ENCODE measurements around the gene ANGPTL4.

Gene ANGPTL4

GRCh38 chr19:8333767-8334457 lies 30.0 kb upstream of the ANGPTL4 start:
- Histone ChIP-seq H3K4me3 (ENCODE audit: low read depth, low read length) (no peak overlapping the region), H2BK120ac (ENCODE audit: insufficient read depth, low read length, poor library complexity) (no peak overlapping the region), H4K8ac (ENCODE audit: low read depth, low read length) (no peak overlapping the region), H4K12ac (ENCODE audit: low read depth, low read length) (no peak overlapping the region), H3K18ac (ENCODE audit: low read length) (no peak overlapping the region), H3K79me1 (ENCODE audit: low read length) (peaks cover 2% of the 10 kb centered on the region), H3K4me2 (ENCODE audit: low read length) (no peak overlapping the region), H2BK12ac (ENCODE audit: low read length) (no peak overlapping the region), H3K36me3 (ENCODE audit: control insufficient read depth in 1 of 2, insufficient read depth in 2 of 2, low read length in 2 of 2) (no peaks in the 10 kb centered on the region), H4K91ac (ENCODE audit: low read depth, low read length) (no peak overlapping the region), H3K9me3 (ENCODE audit: insufficient read depth, low read depth, low read length) (no peaks in the 10 kb centered on the region), H3K23ac (ENCODE audit: low read length) (no peak overlapping the region), H2AFZ (ENCODE audit: insufficient read depth, low read length, poor library complexity) (no peak overlapping the region), H3K4me1 (ENCODE audit: control insufficient read depth in 1 of 2, insufficient read depth in 2 of 2, low read length in 2 of 2) (peaks cover 10 to 12% of the 10 kb centered on the region in 2 experiments), H3K14ac (ENCODE audit: low read length) (no peak overlapping the region), H3K79me2 (ENCODE audit: control insufficient read depth, insufficient read depth, low read length, poor library complexity) (no peaks in the 10 kb centered on the region), H2BK5ac (ENCODE audit: low read depth, low read length, poor library complexity) (no peak overlapping the region), H3K4ac (ENCODE audit: low read depth, low read length) (no peak overlapping the region), H3K9ac (ENCODE audit: low read length) (no peak overlapping the region), H3K27ac (ENCODE audit: low read depth, low read length) (no peak overlapping the region), H2AK5ac (ENCODE audit: low read length) (no peak overlapping the region), H3K27me3 (ENCODE audit: insufficient read depth, low read length) (peaks cover 33% of the 10 kb centered on the region)
- no CpG with 5 or more reads among the region's 48 CpGs for WGBS (ENCODE audit: extremely low coverage, insufficient coverage, insufficient read length)
- no peak for DNase-seq

- Histone ChIP-seq H2BK12ac (ENCODE audit: low read length) (no peak overlapping the region), H3K4me2 (ENCODE audit: low read length) (peak overlapping the region; percentile 62), H3K36me3 (ENCODE audit: control insufficient read depth in 1 of 2, insufficient read depth in 2 of 2, low read length in 2 of 2) (no peaks in the 10 kb centered on the region), H2BK120ac (ENCODE audit: insufficient read depth, low read length, poor library complexity) (no peak overlapping the region), H3K14ac (ENCODE audit: low read length) (no peak overlapping the region), H3K27me3 (ENCODE audit: insufficient read depth, low read length) (peaks cover 33% of the 10 kb centered on the region), H2BK5ac (ENCODE audit: low read depth, low read length, poor library complexity) (no peak overlapping the region), H3K79me1 (ENCODE audit: low read length) (peaks cover 2% of the 10 kb centered on the region), H3K9me3 (ENCODE audit: insufficient read depth, low read depth, low read length) (no peaks in the 10 kb centered on the region), H3K23ac (ENCODE audit: low read length) (no peak overlapping the region), H2AK5ac (ENCODE audit: low read length) (no peak overlapping the region), H3K4ac (ENCODE audit: low read depth, low read length) (no peak overlapping the region), H2AFZ (ENCODE audit: insufficient read depth, low read length, poor library complexity) (peak overlapping the region; percentile 48), H3K18ac (ENCODE audit: low read length) (no peak overlapping the region), H3K79me2 (ENCODE audit: control insufficient read depth, insufficient read depth, low read length, poor library complexity) (no peaks in the 10 kb centered on the region), H3K4me3 (ENCODE audit: low read depth, low read length) (peak overlapping the region; percentile 8), H3K27ac (ENCODE audit: low read depth, low read length) (no peak overlapping the region), H4K8ac (ENCODE audit: low read depth, low read length) (no peak overlapping the region), H3K4me1 (ENCODE audit: control insufficient read depth in 1 of 2, insufficient read depth in 2 of 2, low read length in 2 of 2) (peaks cover 10 to 12% of the 10 kb centered on the region in 2 experiments), H3K9ac (ENCODE audit: low read length) (no peak overlapping the region), H4K91ac (ENCODE audit: low read depth, low read length) (no peak overlapping the region), H4K12ac (ENCODE audit: low read depth, low read length) (no peak overlapping the region)
- WGBS (ENCODE audit: extremely low coverage, insufficient coverage, insufficient read length), result no CpG with 5 or more reads among the region's 117 CpGs
- DNase-seq, result peak; percentile 18 to 62
Observed at GRCh38 chr19:8334458-8335342, 29.3 kb upstream of the ANGPTL4 start.

GRCh38 chr19:8335343-8336071 lies 28.4 kb upstream of the ANGPTL4 start:
- H3K4me3 ChIP-seq (ENCODE audit: low read depth, low read length), result peak overlapping the region; percentile 8
- H3K79me2 ChIP-seq (ENCODE audit: control insufficient read depth, insufficient read depth, low read length, poor library complexity), result no peaks in the 10 kb centered on the region
- no peak overlapping the region for H3K4ac ChIP-seq (ENCODE audit: low read depth, low read length)
- H3K23ac ChIP-seq (ENCODE audit: low read length), result no peak overlapping the region
- peaks cover 2% of the 10 kb centered on the region for H3K79me1 ChIP-seq (ENCODE audit: low read length)
- no peak overlapping the region for H2AK5ac ChIP-seq (ENCODE audit: low read length)
- H2AFZ ChIP-seq (ENCODE audit: insufficient read depth, low read length, poor library complexity), result peak overlapping the region; percentile 48
- DNase-seq, result no peak
- no peak overlapping the region for H2BK5ac ChIP-seq (ENCODE audit: low read depth, low read length, poor library complexity)
- H4K8ac ChIP-seq (ENCODE audit: low read depth, low read length), result no peak overlapping the region
- H3K9ac ChIP-seq (ENCODE audit: low read length), result no peak overlapping the region
- no peaks in the 10 kb centered on the region for H3K9me3 ChIP-seq (ENCODE audit: insufficient read depth, low read depth, low read length)
- no peak overlapping the region for H4K12ac ChIP-seq (ENCODE audit: low read depth, low read length)
- no peak overlapping the region for H4K91ac ChIP-seq (ENCODE audit: low read depth, low read length)
- H3K27ac ChIP-seq (ENCODE audit: low read depth, low read length), result no peak overlapping the region
- peak overlapping the region; percentile 62 for H3K4me2 ChIP-seq (ENCODE audit: low read length)
- no peak overlapping the region for H2BK12ac ChIP-seq (ENCODE audit: low read length)
- H3K36me3 ChIP-seq (ENCODE audit: control insufficient read depth in 1 of 2, insufficient read depth in 2 of 2, low read length in 2 of 2), result no peaks in the 10 kb centered on the region
- H2BK120ac ChIP-seq (ENCODE audit: insufficient read depth, low read length, poor library complexity), result no peak overlapping the region
- no peak overlapping the region for H3K18ac ChIP-seq (ENCODE audit: low read length)
- no CpG with 5 or more reads among the region's 79 CpGs for WGBS (ENCODE audit: extremely low coverage, insufficient coverage, insufficient read length)
- peaks cover 33% of the 10 kb centered on the region for H3K27me3 ChIP-seq (ENCODE audit: insufficient read depth, low read length)
- peaks cover 10 to 12% of the 10 kb centered on the region in 2 experiments for H3K4me1 ChIP-seq (ENCODE audit: control insufficient read depth in 1 of 2, insufficient read depth in 2 of 2, low read length in 2 of 2)
- no peak overlapping the region for H3K14ac ChIP-seq (ENCODE audit: low read length)

GRCh38 chr19:8336072-8336569 lies 27.8 kb upstream of the ANGPTL4 start:
- Histone ChIP-seq H3K27me3 (ENCODE audit: insufficient read depth, low read length) (peaks cover 33% of the 10 kb centered on the region), H2BK12ac (ENCODE audit: low read length) (no peak overlapping the region), H3K27ac (ENCODE audit: low read depth, low read length) (no peak overlapping the region), H2BK5ac (ENCODE audit: low read depth, low read length, poor library complexity) (no peak overlapping the region), H3K4ac (ENCODE audit: low read depth, low read length) (no peak overlapping the region), H3K18ac (ENCODE audit: low read length) (no peak overlapping the region), H4K12ac (ENCODE audit: low read depth, low read length) (no peak overlapping the region), H4K8ac (ENCODE audit: low read depth, low read length) (no peak overlapping the region), H4K91ac (ENCODE audit: low read depth, low read length) (no peak overlapping the region), H3K4me3 (ENCODE audit: low read depth, low read length) (no peak overlapping the region), H2BK120ac (ENCODE audit: insufficient read depth, low read length, poor library complexity) (no peak overlapping the region), H3K9ac (ENCODE audit: low read length) (no peak overlapping the region), H3K4me2 (ENCODE audit: low read length) (no peak overlapping the region), H3K23ac (ENCODE audit: low read length) (no peak overlapping the region), H2AK5ac (ENCODE audit: low read length) (no peak overlapping the region), H3K4me1 (ENCODE audit: control insufficient read depth in 1 of 2, insufficient read depth in 2 of 2, low read length in 2 of 2) (peaks cover 10 to 12% of the 10 kb centered on the region in 2 experiments), H3K14ac (ENCODE audit: low read length) (no peak overlapping the region), H3K36me3 (ENCODE audit: control insufficient read depth in 1 of 2, insufficient read depth in 2 of 2, low read length in 2 of 2) (no peaks in the 10 kb centered on the region), H3K79me2 (ENCODE audit: control insufficient read depth, insufficient read depth, low read length, poor library complexity) (no peaks in the 10 kb centered on the region), H3K79me1 (ENCODE audit: low read length) (peaks cover 2% of the 10 kb centered on the region), H3K9me3 (ENCODE audit: insufficient read depth, low read depth, low read length) (no peaks in the 10 kb centered on the region), H2AFZ (ENCODE audit: insufficient read depth, low read length, poor library complexity) (no peak overlapping the region)
- no peak for DNase-seq
- no CpG with 5 or more reads among the region's 27 CpGs for WGBS (ENCODE audit: extremely low coverage, insufficient coverage, insufficient read length)

All from trophoblast cell (in vitro differentiated cells and primary cell).